Measurements from ENCODE around the gene CLMN. TPM values are rescaled to one million over a fixed set of nuclear protein-coding genes. Genes with fewer than 3 reads are reported as not detected.

Gene CLMN
- total RNA-seq, 1 experiment from 2014 or later = 111 TPM

- intact Hi-C loops (cut with micrococcal nuclease; ENCODE audit: unreplicated experiment) = no loop called here
- Mint-ChIP-seq H3K9me3 (ENCODE audit: low read depth, unreplicated experiment) (peaks cover 6% of the 10 kb centered on the region), H3K27me3 (ENCODE audit: unreplicated experiment) (no peaks in the 10 kb centered on the region), H3K27ac (ENCODE audit: unreplicated experiment) (peak overlapping the region; percentile 83), H3K4me3 (ENCODE audit: low read depth, unreplicated experiment) (no peak overlapping the region), H3K4me1 (ENCODE audit: low read depth, unreplicated experiment) (peaks cover 75% of the 10 kb centered on the region), H3K36me3 (ENCODE audit: insufficient read depth, unreplicated experiment) (peaks cover 43% of the 10 kb centered on the region)
- CTCF ChIA-PET = interaction anchor here (0.5 to 0.6 kb wide), 2 partner anchors 32 to 1519 kb away, joined by 3 read pairs; no protein-coding TSS in a partner anchor
- no TSS peak for BruUV-seq (replicated peaks)
- DNase-seq = no peak
- TF ChIP-seq, protein P1, sequence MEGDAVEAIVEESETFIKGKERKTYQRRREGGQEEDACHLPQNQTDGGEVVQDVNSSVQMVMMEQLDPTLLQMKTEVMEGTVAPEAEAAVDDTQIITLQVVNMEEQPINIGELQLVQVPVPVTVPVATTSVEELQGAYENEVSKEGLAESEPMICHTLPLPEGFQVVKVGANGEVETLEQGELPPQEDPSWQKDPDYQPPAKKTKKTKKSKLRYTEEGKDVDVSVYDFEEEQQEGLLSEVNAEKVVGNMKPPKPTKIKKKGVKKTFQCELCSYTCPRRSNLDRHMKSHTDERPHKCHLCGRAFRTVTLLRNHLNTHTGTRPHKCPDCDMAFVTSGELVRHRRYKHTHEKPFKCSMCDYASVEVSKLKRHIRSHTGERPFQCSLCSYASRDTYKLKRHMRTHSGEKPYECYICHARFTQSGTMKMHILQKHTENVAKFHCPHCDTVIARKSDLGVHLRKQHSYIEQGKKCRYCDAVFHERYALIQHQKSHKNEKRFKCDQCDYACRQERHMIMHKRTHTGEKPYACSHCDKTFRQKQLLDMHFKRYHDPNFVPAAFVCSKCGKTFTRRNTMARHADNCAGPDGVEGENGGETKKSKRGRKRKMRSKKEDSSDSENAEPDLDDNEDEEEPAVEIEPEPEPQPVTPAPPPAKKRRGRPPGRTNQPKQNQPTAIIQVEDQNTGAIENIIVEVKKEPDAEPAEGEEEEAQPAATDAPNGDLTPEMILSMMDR (IDR thresholded peaks at IDR 0.05; ENCODE audit: unreplicated experiment) = no peak
Observed at GRCh38 chr14:95292660-95293425, 26.9 kb downstream of the CLMN start.

DNA sequence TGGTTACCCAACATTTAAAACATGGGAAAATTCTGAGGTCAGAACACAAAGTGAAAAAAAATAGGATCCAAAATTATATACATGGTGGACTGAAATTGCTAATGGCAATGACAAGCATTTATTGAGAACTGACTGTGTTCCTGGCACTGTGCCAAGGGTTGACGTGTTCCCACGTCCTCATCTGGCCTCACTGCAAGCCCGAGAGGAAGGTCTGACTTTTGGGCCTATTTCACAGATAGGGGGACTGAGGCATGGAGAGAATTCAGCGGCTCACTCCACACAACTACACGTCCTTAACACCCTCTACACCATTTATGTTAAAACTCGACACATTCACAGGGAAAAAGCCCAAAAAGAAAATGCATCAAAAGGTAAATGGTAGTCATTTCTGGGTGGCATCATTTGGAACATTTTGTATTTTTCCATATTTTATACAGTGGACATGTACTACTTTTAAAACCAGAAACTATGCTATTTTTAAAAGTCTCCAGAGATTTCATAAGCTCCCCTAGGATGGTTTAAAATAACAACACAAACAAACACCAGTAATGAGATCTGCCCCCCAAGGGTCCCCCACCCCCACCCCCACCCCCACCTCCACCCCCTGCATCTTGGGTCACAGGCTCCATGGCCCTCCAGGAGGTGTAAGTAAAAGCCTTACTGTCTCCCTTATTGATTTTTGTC is 27.7 kb downstream of the CLMN start:
- intact Hi-C loops (cut with micrococcal nuclease; ENCODE audit: unreplicated experiment) = no loop called here
- Mint-ChIP-seq H3K36me3 (ENCODE audit: insufficient read depth, unreplicated experiment) (peaks cover 43% of the 10 kb centered on the region), H3K27me3 (ENCODE audit: unreplicated experiment) (no peaks in the 10 kb centered on the region), H3K27ac (ENCODE audit: unreplicated experiment) (peak overlapping the region; percentile 83), H3K4me3 (ENCODE audit: low read depth, unreplicated experiment) (no peak overlapping the region), H3K4me1 (ENCODE audit: low read depth, unreplicated experiment) (peaks cover 67% of the 10 kb centered on the region), H3K9me3 (ENCODE audit: low read depth, unreplicated experiment) (peaks cover 6% of the 10 kb centered on the region)
- no TSS peak for BruUV-seq (replicated peaks)
- TF ChIP-seq, protein P1 (IDR thresholded peaks at IDR 0.05; ENCODE audit: unreplicated experiment) = no peak
- peak; percentile 83 for DNase-seq
- CTCF ChIA-PET = interaction anchor here (0.5 to 1.2 kb wide), 2 partner anchors 26 to 31 kb away, joined by 3 to 5 read pairs; no protein-coding TSS in a partner anchor

GRCh38 chr14:95290871-95291431 is 28.8 kb downstream of the CLMN start:
- CTCF ChIA-PET = interaction anchor here (0.9 to 1.2 kb wide), 2 partner anchors 25 to 93 kb away, joined by 4 to 5 read pairs; no protein-coding TSS in a partner anchor
- Mint-ChIP-seq H3K4me3 (ENCODE audit: low read depth, unreplicated experiment) (no peak overlapping the region), H3K4me1 (ENCODE audit: low read depth, unreplicated experiment) (peaks cover 57% of the 10 kb centered on the region), H3K9me3 (ENCODE audit: low read depth, unreplicated experiment) (peaks cover 6% of the 10 kb centered on the region), H3K27ac (ENCODE audit: unreplicated experiment) (peak overlapping the region; percentile 83), H3K36me3 (ENCODE audit: insufficient read depth, unreplicated experiment) (peaks cover 36% of the 10 kb centered on the region), H3K27me3 (ENCODE audit: unreplicated experiment) (no peaks in the 10 kb centered on the region)
- TF ChIP-seq, protein P1 (IDR thresholded peaks at IDR 0.05; ENCODE audit: unreplicated experiment) = no peak
- intact Hi-C loops (cut with micrococcal nuclease; ENCODE audit: unreplicated experiment) = no loop called here
- BruUV-seq (replicated peaks) = no TSS peak
- peak; percentile 81 for DNase-seq

DNA sequence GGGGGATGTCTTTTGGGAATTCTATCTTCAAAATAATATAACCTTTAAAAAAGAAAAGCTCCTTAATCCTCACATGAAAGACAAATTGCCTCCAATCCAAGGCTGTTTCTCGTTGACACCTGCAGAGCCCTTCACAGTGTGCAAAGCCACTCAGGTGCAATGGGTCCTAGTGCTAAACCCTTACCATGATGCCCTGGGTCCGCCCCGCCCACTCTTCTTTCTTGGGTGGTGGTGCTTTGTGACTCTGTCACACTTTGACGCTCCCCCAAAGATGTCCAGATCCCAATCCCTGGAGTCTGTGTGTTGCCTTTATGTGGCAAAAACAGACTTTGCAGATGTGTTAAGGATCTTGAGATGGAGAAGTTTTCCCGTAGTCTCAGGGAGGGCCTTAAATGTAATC is 29.7 kb downstream of the CLMN start:
- H3K4me3 Mint-ChIP-seq (ENCODE audit: low read depth, unreplicated experiment) = no peak overlapping the region
- DNase-seq = no peak
- H3K4me1 Mint-ChIP-seq (ENCODE audit: low read depth, unreplicated experiment) = peaks cover 47% of the 10 kb centered on the region
- peak overlapping the region; percentile 83 for H3K27ac Mint-ChIP-seq (ENCODE audit: unreplicated experiment)
- TF ChIP-seq, protein P1 (IDR thresholded peaks at IDR 0.05; ENCODE audit: unreplicated experiment) = no peak
- no peaks in the 10 kb centered on the region for H3K27me3 Mint-ChIP-seq (ENCODE audit: unreplicated experiment)
- H3K36me3 Mint-ChIP-seq (ENCODE audit: insufficient read depth, unreplicated experiment) = peaks cover 32% of the 10 kb centered on the region
- peaks cover 2% of the 10 kb centered on the region for H3K9me3 Mint-ChIP-seq (ENCODE audit: low read depth, unreplicated experiment)
- CTCF ChIA-PET = no interaction called here
- intact Hi-C loops (cut with micrococcal nuclease; ENCODE audit: unreplicated experiment) = no loop called here
- no TSS peak for BruUV-seq (replicated peaks)

Measured in Calu3 (cell line).